ENCODE results near the gene RAB34. TPM values are rescaled to one million over a fixed set of nuclear protein-coding genes. Genes with fewer than 3 reads are reported as not detected.
A peak's percentile ranks its signal among the peaks of the same experiment; 100 is the strongest.

The RAB34 gene
- total and polyA plus RNA-seq, 9 of the 15 experiments (the other 6 are each of a cell fraction or from before 2014, with no cell fraction given): 0.07 to 3.8 (median 0.46) TPM; not detected in 1

GRCh38 chr17:28734712-28735241 lies 17.1 kb upstream of the RAB34 start (continued):
- TF ChIP-seq FOXP4 (CRISPR knock-in tag; IDR thresholded peaks at IDR 0.05; ENCODE audit: borderline replicate concordance) (no peak), PML (IDR thresholded peaks at IDR 0.05; ENCODE audit: low read length) (no peak), NRF1 (conservative IDR thresholded peaks at IDR 0.05 in 1 of 2, IDR thresholded peaks at IDR 0.05 in 1 of 2) (no peak), POU5F1 (IDR thresholded peaks at IDR 0.05; ENCODE audit: borderline replicate concordance, low read depth, low read length, partially characterized antibody) (no peak), MYBL2 (IDR thresholded peaks at IDR 0.05; ENCODE audit: low read depth) (no peak), MYBL2 (CRISPR knock-in tag; IDR thresholded peaks at IDR 0.05; ENCODE audit: borderline replicate concordance) (no peak), RFX5 (IDR thresholded peaks at IDR 0.05; ENCODE audit: low read depth, low read length) (no peak), NR2C2 (CRISPR knock-in tag; IDR thresholded peaks at IDR 0.05) (no peak), NR2C2 (tag; IDR thresholded peaks at IDR 0.05) (no peak), MLLT1 (IDR thresholded peaks at IDR 0.05) (peak in 1 of 2 experiments; percentile 76; a peak in 2 of 4 replicates), CTCFL (IDR thresholded peaks at IDR 0.05; ENCODE audit: borderline replicate concordance, insufficient read depth, low read depth, low read length, poor library complexity, severe bottlenecking) (no peak)
